ENCODE results near the gene PPP1R1B.

PPP1R1B gene

DNA sequence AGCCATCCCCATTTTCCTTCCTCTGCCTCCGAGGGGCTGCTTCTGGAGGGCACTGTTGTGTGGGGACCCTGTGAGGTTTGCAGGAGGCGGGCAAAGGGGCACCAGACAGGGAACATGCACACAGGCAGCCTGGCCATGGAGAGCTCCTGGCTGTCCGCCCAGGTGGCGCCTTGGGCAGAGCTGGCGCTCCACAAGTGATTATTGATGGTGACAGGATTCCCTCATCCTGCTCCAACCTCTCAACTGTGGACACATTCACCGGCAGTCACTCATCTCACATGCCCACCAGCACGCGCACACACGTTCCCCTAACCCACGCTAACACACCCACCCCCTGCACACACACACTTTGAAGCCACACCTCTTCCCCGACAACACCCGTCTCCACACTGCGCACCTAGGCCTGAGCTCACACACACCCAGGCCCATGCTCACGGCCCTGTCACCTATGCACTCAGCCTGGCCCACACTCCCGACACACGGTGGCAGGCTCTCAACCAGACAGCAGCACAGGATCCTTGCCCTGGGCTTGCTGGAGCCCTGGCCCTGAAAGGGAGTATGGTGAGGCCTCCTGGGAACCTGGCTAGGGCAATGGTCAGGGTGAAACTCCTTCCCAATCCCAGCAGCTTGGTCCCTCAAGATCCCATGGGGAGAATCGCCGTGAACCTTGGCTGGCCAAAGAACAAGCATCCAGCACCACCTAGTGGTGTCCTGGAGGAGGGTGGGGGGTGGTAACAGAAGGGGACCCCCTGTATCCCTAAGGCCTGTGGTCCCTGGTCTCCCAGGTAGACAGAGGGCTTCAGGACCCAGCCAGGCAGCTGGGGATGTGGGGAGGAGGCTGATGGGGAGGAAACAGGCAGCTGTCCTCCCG lies 45.1 kb downstream of the PPP1R1B start:
- DNase-seq, result no peak

DNA sequence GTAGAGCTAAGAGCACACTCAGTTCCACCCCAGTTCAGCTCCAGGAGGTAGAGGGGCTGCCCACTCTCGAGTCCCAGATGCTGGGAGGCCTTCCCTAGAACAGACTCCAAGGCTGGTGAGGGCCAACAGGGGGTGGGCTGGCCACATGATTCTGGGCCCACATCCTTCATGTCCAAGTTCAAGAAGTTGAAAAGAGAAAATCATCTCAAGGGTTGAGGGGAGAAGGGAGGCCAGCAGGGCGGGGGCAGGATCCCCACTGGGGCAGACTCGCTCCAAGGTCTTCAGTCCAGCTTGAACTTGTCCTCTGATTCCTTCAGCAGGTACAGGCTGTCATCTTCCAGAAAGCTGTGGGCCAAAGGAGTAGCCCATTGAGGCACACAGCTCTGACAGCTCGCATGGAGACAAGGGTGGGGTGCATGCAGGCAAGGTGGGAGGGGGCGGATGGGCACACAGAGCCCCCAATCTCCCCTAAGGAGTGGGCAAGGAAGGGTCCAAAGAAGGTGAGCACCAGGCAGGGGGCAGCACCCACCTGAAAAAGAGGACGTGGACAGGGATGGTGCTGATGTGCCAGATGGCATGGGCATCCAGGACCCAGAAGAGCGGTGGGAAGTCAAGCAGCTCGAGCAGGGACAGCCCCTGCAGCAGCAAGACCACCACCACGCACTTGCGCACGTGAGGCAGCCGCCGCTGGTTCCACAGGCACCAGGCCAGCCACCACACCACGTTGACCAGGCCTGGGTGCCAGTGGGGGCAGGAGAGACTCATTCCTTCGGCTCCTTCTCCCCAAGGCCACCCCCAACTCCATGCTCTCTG lies 46.0 kb downstream of the PPP1R1B start:
- no peak for DNase-seq

DNA sequence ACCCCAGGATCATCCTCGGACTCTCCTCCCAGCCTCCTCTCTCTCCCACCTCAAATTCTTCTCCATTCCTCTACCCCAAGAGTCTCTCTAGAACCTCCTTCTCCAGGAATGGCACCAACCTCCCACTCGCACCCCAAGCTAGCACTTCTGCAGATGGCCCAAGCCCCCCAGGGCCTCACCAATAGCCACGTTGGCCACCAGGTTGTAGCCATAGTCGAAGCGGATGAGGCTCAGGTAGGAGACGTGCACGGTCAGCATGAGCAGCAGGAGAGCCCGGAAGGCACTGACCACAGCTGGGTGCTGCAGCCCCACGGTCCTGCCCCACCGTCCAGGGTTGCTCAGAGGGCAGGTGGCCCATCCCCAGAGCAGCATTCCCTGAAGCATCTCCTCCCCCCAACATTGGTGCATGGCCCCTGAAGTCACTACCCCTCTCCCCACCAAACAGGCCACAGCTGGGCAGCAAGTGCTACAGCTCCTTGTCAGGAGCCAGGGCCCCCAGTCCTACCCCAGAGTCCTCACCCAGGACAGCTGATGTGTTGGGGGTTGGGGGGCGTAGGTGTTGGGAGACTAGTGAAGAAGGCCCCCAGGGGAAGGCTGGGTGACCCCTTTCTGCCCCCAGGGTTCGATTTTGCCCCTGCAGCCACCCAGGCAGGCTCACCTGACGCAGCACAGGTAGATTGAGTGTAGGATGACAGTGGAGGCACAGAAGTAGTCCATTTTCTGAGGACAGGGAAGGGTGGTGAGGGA lies 46.8 kb downstream of the PPP1R1B start:
- no peak for DNase-seq

DNA sequence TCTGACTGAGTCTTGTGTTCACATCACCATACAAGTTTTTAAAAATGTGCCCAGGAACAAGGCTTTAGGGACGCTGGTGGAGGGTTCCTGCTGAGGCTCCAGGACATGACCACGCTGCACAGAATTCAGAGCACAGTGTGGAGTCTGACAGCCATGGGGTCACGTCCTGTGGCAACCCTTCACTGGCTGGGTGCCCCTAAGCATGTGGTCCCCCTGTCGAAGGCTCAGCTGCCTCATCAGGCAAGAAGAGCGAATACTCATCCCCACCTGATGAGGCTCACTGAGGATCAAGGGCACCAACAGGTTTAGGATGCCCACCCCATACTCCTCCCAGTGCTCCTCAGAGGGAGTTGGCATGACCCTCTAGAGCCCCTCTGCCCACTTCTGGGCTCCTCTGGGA lies 47.4 kb downstream of the PPP1R1B start:
- DNase-seq, result no peak

- DNase-seq, result no peak
These were observed 48.1 kb downstream of the PPP1R1B start for GRCh38 chr17:39674702-39675389.

DNA sequence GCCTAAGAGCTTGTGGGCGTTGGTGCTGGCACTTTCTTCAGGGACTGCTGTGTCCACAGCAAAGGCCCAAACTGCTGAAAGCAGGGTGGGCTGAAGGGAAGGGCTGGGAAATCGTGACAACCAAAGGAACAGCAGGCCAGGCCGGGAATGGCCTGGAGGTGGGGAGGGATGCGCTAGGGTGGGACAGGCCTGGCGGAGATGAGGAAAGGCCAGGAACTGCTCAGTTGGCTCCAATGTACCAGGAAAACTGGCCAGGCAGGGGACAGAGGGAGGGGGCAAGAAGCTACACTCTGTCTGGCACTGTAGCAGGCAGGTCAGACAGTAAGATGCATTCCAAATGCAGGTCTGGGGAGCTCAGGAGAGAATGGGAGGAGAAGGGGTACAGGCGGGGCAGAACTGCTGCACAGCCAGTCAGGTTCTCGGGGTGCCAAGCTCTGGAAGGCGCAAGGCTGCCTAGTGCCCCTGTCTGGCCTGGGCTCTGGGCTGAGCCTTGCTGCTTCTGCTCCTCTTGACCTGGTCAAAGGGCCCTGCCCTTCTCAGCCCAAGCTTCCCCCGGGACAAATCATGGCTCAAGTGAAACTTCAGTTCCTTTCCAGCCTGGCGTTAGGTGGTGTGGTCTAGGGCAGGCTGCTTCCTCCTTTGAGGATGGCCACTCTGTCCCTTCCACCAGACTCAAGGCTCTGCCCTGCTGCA lies 48.8 kb downstream of the PPP1R1B start:
- DNase-seq, result no peak

DNA sequence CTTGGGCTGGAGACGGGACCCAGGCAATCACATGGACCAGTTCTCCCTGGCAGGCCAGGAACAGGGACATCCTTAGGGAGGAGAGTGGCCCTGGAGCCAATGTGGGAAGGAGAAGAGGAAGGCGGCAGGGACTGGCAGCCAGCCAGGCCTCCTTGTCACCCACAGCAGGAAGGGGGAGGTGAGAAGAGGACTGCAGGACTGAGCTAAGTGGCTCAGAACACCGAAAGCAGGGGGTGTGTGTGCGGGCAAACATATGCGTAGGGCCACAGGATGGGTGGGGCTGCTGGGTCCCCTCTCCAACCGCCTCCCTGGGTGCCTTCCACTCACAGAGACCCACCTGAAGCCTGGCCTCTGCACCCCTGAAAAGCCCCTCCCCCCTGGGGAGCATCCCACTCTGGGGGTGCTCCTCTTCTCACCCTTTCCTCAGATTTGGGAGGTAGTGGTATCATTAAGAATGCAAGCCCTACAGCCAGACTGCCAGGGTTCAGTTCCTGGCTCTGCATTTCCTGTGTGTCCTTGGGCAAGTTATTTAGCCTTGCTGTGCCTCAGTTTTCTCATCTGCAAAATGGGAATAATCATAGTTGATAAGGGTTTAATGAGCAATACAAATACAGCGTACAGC lies 49.6 kb downstream of the PPP1R1B start:
- DNase-seq, result no peak

DNA sequence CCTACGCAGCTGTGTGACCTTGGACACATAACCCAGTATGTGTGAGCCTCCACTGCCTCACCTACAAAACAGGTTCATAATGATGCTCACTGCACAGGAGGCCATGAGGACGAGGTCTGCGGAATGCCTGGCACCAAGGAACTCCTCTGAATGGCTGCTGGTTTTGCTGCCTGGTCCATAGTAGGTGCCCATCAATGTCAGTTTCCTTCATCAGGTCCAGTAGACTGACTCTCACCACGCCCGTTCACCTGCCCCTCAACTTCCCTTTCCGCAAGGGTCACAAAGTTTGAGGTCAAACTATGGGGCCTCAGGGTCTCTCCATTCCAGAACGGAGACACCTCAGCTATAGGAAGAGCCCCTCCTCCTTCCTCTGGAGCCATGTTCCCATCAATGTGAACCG lies 50.3 kb downstream of the PPP1R1B start:
- no peak for DNase-seq

DNA sequence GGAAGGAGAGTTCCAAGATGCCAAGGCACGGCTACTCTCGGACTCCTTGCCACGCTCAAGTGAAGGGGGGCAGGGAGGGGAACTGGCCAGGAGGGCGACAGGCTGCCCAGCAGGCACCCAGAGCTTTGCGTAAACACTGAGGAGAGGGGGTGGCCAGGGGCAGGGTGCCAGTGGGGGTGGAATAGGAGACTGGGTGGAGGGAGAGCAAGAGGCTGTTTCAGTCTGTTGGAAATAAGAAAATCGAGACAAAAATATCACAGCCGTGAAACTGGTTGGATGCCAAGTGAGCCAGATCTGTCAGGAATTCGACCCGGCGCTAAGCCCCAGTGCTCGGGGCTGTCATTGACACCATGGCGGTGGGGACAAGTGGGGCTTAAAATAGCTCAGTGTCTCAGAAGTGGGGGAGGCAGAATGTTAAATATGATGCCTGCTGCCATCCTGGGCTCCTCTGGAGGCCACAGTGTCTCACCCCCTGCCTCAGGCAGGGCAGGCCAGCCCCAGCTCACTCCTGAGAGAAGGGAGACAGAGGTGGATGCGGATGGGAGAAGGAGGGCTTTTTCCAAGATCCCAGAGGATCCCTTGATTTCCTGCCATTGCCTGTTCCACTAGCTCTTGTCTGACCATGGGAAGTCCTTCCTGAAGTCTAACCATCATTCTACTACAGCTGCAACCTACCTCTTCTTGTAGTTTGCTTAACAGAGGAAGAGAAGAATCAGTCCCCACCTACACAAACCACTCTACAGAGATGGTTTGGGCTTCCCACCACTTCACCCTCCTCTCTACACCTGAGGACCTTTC lies 51.0 kb downstream of the PPP1R1B start:
- DNase-seq, result no peak

- DNase-seq, result no peak
These were observed 51.8 kb downstream of the PPP1R1B start for GRCh38 chr17:39678340-39679116.

- DNase-seq, result no peak
These were observed 52.9 kb downstream of the PPP1R1B start for GRCh38 chr17:39679521-39680192.

- DNase-seq, result no peak
These were observed 56.7 kb downstream of the PPP1R1B start for GRCh38 chr17:39683295-39683939.

GRCh38 chr17:39684369-39685192 lies 57.8 kb downstream of the PPP1R1B start:
- no peak for DNase-seq

Measured in activated T-cell treated with anti-CD3 and anti-CD28 coated beads for 4 hours (primary cell).